Keratinocyte (primary cell): ENCODE results near the gene LRIG1. TPM values are rescaled to one million over a fixed set of nuclear protein-coding genes. Genes with fewer than 3 reads are reported as not detected.

Experiments used
- DNase-seq: peaks from one replicate; pipeline ENCODE4 v3.0.0-alpha.2; 2011; ENCODE audit warnings: low read depth, missing footprints, low spot score
- FAIRE-seq: peaks from 2 replicates; lab custom pipeline; 2011; peaks lifted over from hg19 to GRCh38; lab: Jason Lieb, UNC
- H2AFZ ChIP-seq: 2 replicates; pipeline ENCODE4 v1.6.0; 2012; ENCODE audit warnings: low read length, control low read depth, inconsistent platforms; ENCODE audit not compliant: control insufficient read depth
- H3K27ac ChIP-seq: 2 replicates; pipeline ENCODE4 v1.5.1; 2011; ENCODE audit warnings: low read length; ENCODE audit not compliant: control insufficient read depth, insufficient read depth
- H3K27me3 ChIP-seq: 3 replicates; pipeline ENCODE4 v1.6.0; 2011; ENCODE audit warnings: low read length; ENCODE audit not compliant: control insufficient read depth, insufficient read depth; ENCODE audit errors: extremely low read depth
- H3K36me3 ChIP-seq, 2 experiments: 2 replicates in 1 of 2; 3 replicates in 1 of 2; pipeline ENCODE4 v1.5.1; 2011; ENCODE audit warnings: low read length in 2 of 2, mild to moderate bottlenecking in 1 of 2; ENCODE audit not compliant: control insufficient read depth in 2 of 2, insufficient read depth in 2 of 2; ENCODE audit errors: extremely low read depth in 1 of 2
- H3K4me1 ChIP-seq: 3 replicates; pipeline ENCODE4 v1.5.1; 2011; ENCODE audit warnings: low read length; ENCODE audit not compliant: control insufficient read depth, insufficient read depth; ENCODE audit errors: extremely low read depth
- H3K4me2 ChIP-seq: 3 replicates; pipeline ENCODE4 v1.6.0; 2011; ENCODE audit warnings: low read depth, low read length; ENCODE audit not compliant: control insufficient read depth, insufficient read depth; ENCODE audit errors: extremely low read depth
- H3K4me3 ChIP-seq, 3 experiments: fragments of 200-600 bp in 1 of 3; sonication (generic) in 1 of 3; 2 replicates in 2 of 3; 3 replicates in 1 of 3; pipeline ENCODE4 v1.5.1; 2011 to 2016; ENCODE audit warnings: low read length in 3 of 3, mild to moderate bottlenecking in 3 of 3, control low read depth in 2 of 3, inconsistent platforms in 1 of 3, low read depth in 1 of 3, mixed read lengths in 1 of 3, mixed run types in 1 of 3, moderate library complexity in 1 of 3; ENCODE audit not compliant: control insufficient read depth in 2 of 3, insufficient read depth in 2 of 3; ENCODE audit errors: extremely low read depth in 1 of 3
- H3K79me2 ChIP-seq: 2 replicates; pipeline ENCODE4 v1.6.0; 2012; ENCODE audit warnings: low read length; ENCODE audit not compliant: control insufficient read depth, insufficient read depth
- H3K9ac ChIP-seq: 3 replicates; pipeline ENCODE4 v1.6.0; 2011; ENCODE audit warnings: low read length; ENCODE audit not compliant: control insufficient read depth, insufficient read depth; ENCODE audit errors: extremely low read depth
- H3K9me1 ChIP-seq: 3 replicates; pipeline ENCODE4 v1.6.0; 2011; ENCODE audit warnings: low read length; ENCODE audit not compliant: control insufficient read depth, insufficient read depth; ENCODE audit errors: extremely low read depth
- H3K9me3 ChIP-seq: 2 replicates; pipeline ENCODE4 v1.5.1; 2012; ENCODE audit warnings: low read depth, low read length; ENCODE audit not compliant: control insufficient read depth
- H4K20me1 ChIP-seq: 3 replicates; pipeline ENCODE4 v1.6.0; 2011; ENCODE audit warnings: low read length; ENCODE audit not compliant: control insufficient read depth, insufficient read depth; ENCODE audit errors: extremely low read depth
- EZH2 ChIP-seq: IDR thresholded peaks from one replicate; pipeline ENCODE4 v1.6.1; 2012; ENCODE audit warnings: inconsistent platforms, mild to moderate bottlenecking, low read length, moderate library complexity
- dilution Hi-C: fragments of 300-500 bp; cut with MboI; formaldehyde crosslinking; loops from one replicate; pipeline ENCODE4 v1.7.0; 2020; ENCODE audit warnings: low sequenced_read_pairs; ENCODE audit not compliant: extremely low pct_ligation_motif_present
- polyA plus RNA-seq, 5 experiments: library from polyadenylated mRNA; depleted of rRNA in 3 of 5; stranded (reverse) in 3 of 5; stranded (forward) in 1 of 5; unstranded in 1 of 5; fragments of >200 nt; gene quantifications; 1 replicate in 1 of 5; 2 replicates in 3 of 5; 3 replicates in 1 of 5; pipeline versions ENCODE4 v1.2.1 to v1.2.3, GENCODE V29; 2011 to 2012; ENCODE audit warnings: missing spikeins in 2 of 5, low read depth in 1 of 5, low replicate concordance in 1 of 5
- TF ChIP-seq, protein P1 (sequence below), 3 experiments: IDR thresholded peaks in 1 of 3; conservative IDR thresholded peaks in 1 of 3; optimal IDR thresholded peaks in 1 of 3; 2 replicates in 2 of 3; 3 replicates in 1 of 3; pipeline versions ENCODE3 to v1.5.1; 2011; ENCODE audit warnings: low read length in 3 of 3, mild to moderate bottlenecking in 3 of 3, moderate library complexity in 2 of 3, control low read depth in 1 of 3, inconsistent platforms in 1 of 3; ENCODE audit not compliant: insufficient read depth in 2 of 3; ENCODE audit errors: extremely low read depth in 1 of 3

Gene LRIG1
- polyA plus RNA-seq, 1 donor (not counting 4 experiments of a cell fraction or from before 2014, with no cell fraction given) = 17.2 TPM

DNA sequence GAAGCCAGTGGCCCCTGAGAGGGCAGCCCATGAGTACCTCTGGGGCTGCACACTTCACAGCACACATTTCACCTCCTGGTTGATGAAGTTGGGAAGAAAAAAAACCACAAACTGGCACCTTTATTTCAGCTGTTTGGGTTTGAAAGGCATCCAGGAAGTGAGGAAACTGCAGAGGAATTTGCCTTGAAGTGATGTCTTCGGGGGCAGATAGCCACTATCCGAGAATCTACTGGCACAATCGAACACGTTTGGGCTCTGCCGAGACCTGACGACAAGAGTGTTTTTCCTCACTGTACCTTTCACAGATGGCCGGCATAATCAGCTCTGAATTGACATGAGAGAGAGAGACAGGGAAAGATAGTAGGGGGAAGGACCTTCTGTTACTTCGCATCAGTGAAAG lies 59.7 kb downstream of the LRIG1 start:
- dilution Hi-C loops = no loop called here
- Histone ChIP-seq H4K20me1 (no peaks in the 10 kb centered on the region), H3K4me3 (peak overlapping the region in 2 of 3 experiments; percentile 15 to 42), H3K27me3 (no peaks in the 10 kb centered on the region), H3K9ac (peak overlapping the region; percentile 34), H3K4me1 (peaks cover 56% of the 10 kb centered on the region), H3K4me2 (peak overlapping the region; percentile 73), H3K79me2 (peaks cover 15% of the 10 kb centered on the region), H3K9me3 (no peaks in the 10 kb centered on the region), H2AFZ (peak overlapping the region; percentile 39), H3K27ac (peak overlapping the region; percentile 74), H3K36me3 (peaks cover 0 to 3% of the 10 kb centered on the region in 2 experiments), H3K9me1 (no peaks in the 10 kb centered on the region)
- FAIRE-seq (peak; percentile 97), DNase-seq (no peak)
- TF ChIP-seq, protein P1, sequence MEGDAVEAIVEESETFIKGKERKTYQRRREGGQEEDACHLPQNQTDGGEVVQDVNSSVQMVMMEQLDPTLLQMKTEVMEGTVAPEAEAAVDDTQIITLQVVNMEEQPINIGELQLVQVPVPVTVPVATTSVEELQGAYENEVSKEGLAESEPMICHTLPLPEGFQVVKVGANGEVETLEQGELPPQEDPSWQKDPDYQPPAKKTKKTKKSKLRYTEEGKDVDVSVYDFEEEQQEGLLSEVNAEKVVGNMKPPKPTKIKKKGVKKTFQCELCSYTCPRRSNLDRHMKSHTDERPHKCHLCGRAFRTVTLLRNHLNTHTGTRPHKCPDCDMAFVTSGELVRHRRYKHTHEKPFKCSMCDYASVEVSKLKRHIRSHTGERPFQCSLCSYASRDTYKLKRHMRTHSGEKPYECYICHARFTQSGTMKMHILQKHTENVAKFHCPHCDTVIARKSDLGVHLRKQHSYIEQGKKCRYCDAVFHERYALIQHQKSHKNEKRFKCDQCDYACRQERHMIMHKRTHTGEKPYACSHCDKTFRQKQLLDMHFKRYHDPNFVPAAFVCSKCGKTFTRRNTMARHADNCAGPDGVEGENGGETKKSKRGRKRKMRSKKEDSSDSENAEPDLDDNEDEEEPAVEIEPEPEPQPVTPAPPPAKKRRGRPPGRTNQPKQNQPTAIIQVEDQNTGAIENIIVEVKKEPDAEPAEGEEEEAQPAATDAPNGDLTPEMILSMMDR (optimal IDR thresholded peaks at IDR 0.05 in 1 of 3, IDR thresholded peaks at IDR 0.05 in 1 of 3, conservative IDR thresholded peaks at IDR 0.05 in 1 of 3; ENCODE audit: extremely low read depth in 1 of 3, insufficient read depth in 2 of 3, low read length in 3 of 3) = no peak
- no peak for TF ChIP-seq EZH2

- Histone ChIP-seq H3K4me2 (peak overlapping the region; percentile 73), H3K9me1 (no peaks in the 10 kb centered on the region), H3K27ac (no peak overlapping the region), H3K36me3 (peaks cover 0 to 3% of the 10 kb centered on the region in 2 experiments), H3K9ac (no peak overlapping the region), H3K79me2 (peaks cover 18% of the 10 kb centered on the region), H4K20me1 (no peaks in the 10 kb centered on the region), H3K4me1 (peaks cover 58% of the 10 kb centered on the region), H2AFZ (no peak overlapping the region), H3K9me3 (no peaks in the 10 kb centered on the region), H3K27me3 (no peaks in the 10 kb centered on the region), H3K4me3 (no peak overlapping the region)
- DNase-seq (no peak), FAIRE-seq (no peak)
- dilution Hi-C loops = no loop called here
- TF ChIP-seq, protein P1 (optimal IDR thresholded peaks at IDR 0.05 in 1 of 3, IDR thresholded peaks at IDR 0.05 in 1 of 3, conservative IDR thresholded peaks at IDR 0.05 in 1 of 3; ENCODE audit: extremely low read depth in 1 of 3, insufficient read depth in 2 of 3, low read length in 3 of 3) = no peak
- TF ChIP-seq EZH2 = no peak
Observed at GRCh38 chr3:66439666-66440344, 61.0 kb downstream of the LRIG1 start.
